ENCODE measurements around the gene ERFL. TPM values are rescaled to one million over a fixed set of nuclear protein-coding genes. Genes with fewer than 3 reads are reported as not detected.

The ERFL gene
- total and polyA plus RNA-seq, 2 of the 8 experiments (the other 6 are each of a cell fraction or from before 2014, with no cell fraction given): 0.12 TPM; not detected in 1

Small RNAs within 50 kb of the gene (microRNA-seq; reads per million reads assigned to microRNA genes)
- gene MIR6797 (ENCODE audit: borderline microRNAs expressed in 2 of 2, borderline number of aligned reads in 2 of 2, borderline replicate concordance in 1 of 2): 0.23 to 0.61 reads per million in 2 experiments

Small RNAs within 50 kb of the gene (small RNA-seq; reads per million reads assigned to genes)
- gene MIR6797 (ENCODE audit: insufficient read depth): 1.9 reads per million, percentile 12 among the genes with 10 or more reads in this experiment

Other genes starting within 250 kb of the ERFL start
- gene CEACAM7, start 240.2 kb downstream of the ERFL start, total RNA-seq (2021; fragmentation: NEBNext Ultra II Directional; extraction: Animal tissue kit (Norgen Biotek cat#: 25700)): not detected in 2 replicates
- gene CEACAM7, start 240.2 kb downstream of the ERFL start, polyA plus RNA-seq (2011; rRNA removed): not detected in 2 replicates
- not detected in 2 replicates for gene CEACAM5, start 219.8 kb downstream of the ERFL start, total RNA-seq (2021; fragmentation: NEBNext Ultra II Directional; extraction: Animal tissue kit (Norgen Biotek cat#: 25700))
- gene CEACAM5, start 219.8 kb downstream of the ERFL start, polyA plus RNA-seq (2011; rRNA removed): not detected in 2 replicates
- not detected in 2 replicates for gene CEACAM6, start 172.9 kb downstream of the ERFL start, total RNA-seq (2021; fragmentation: NEBNext Ultra II Directional; extraction: Animal tissue kit (Norgen Biotek cat#: 25700))
- not detected in 2 replicates for gene CEACAM6, start 172.9 kb downstream of the ERFL start, polyA plus RNA-seq (2011; rRNA removed)
- not detected in 2 replicates for gene CEACAM3, start 131.9 kb downstream of the ERFL start, total RNA-seq (2021; fragmentation: NEBNext Ultra II Directional; extraction: Animal tissue kit (Norgen Biotek cat#: 25700))
- gene CEACAM3, start 131.9 kb downstream of the ERFL start, polyA plus RNA-seq (2011; rRNA removed): not detected in 2 replicates
- gene LYPD4, start 83.8 kb downstream of the ERFL start, total RNA-seq (2021; fragmentation: NEBNext Ultra II Directional; extraction: Animal tissue kit (Norgen Biotek cat#: 25700)): not detected in 2 replicates
- 0.06 TPM in 1 of 2 replicates, not detected in the other for gene LYPD4, start 83.8 kb downstream of the ERFL start, polyA plus RNA-seq (2011; rRNA removed)
- not detected in 2 replicates for gene DMRTC2, start 83.4 kb downstream of the ERFL start, total RNA-seq (2021; fragmentation: NEBNext Ultra II Directional; extraction: Animal tissue kit (Norgen Biotek cat#: 25700))
- not detected in 2 replicates for gene DMRTC2, start 83.4 kb downstream of the ERFL start, polyA plus RNA-seq (2011; rRNA removed)
- gene RPS19, start 68.2 kb downstream of the ERFL start, total RNA-seq (2021; fragmentation: NEBNext Ultra II Directional; extraction: Animal tissue kit (Norgen Biotek cat#: 25700)): 2,817 and 2,831 TPM in 2 replicates
- gene RPS19, start 68.2 kb downstream of the ERFL start, polyA plus RNA-seq (2011; rRNA removed): 5,751 and 9,112 TPM in 2 replicates
- 0.54 TPM in 1 of 2 replicates, not detected in the other for gene CD79A, start 51.2 kb downstream of the ERFL start, total RNA-seq (2021; fragmentation: NEBNext Ultra II Directional; extraction: Animal tissue kit (Norgen Biotek cat#: 25700))
- 0.77 and 0.83 TPM in 2 replicates for gene CD79A, start 51.2 kb downstream of the ERFL start, polyA plus RNA-seq (2011; rRNA removed)
- 49.0 and 54.6 TPM in 2 replicates for gene ARHGEF1, start 45.3 kb downstream of the ERFL start, total RNA-seq (2021; fragmentation: NEBNext Ultra II Directional; extraction: Animal tissue kit (Norgen Biotek cat#: 25700))
- 23.0 and 41.1 TPM in 2 replicates for gene ARHGEF1, start 45.3 kb downstream of the ERFL start, polyA plus RNA-seq (2011; rRNA removed)
- 123 and 124 TPM in 2 replicates for gene RABAC1, start 30.9 kb upstream of the ERFL start, total RNA-seq (2021; fragmentation: NEBNext Ultra II Directional; extraction: Animal tissue kit (Norgen Biotek cat#: 25700))
- 439 and 585 TPM in 2 replicates for gene RABAC1, start 30.9 kb upstream of the ERFL start, polyA plus RNA-seq (2011; rRNA removed)
- 35.8 and 41.2 TPM in 2 replicates for gene ATP1A3, start 65.8 kb upstream of the ERFL start, total RNA-seq (2021; fragmentation: NEBNext Ultra II Directional; extraction: Animal tissue kit (Norgen Biotek cat#: 25700))
- 11.1 and 19.2 TPM in 2 replicates for gene ATP1A3, start 65.8 kb upstream of the ERFL start, polyA plus RNA-seq (2011; rRNA removed)
- gene GRIK5, start 141.8 kb upstream of the ERFL start, total RNA-seq (2021; fragmentation: NEBNext Ultra II Directional; extraction: Animal tissue kit (Norgen Biotek cat#: 25700)): 42.9 and 45.1 TPM in 2 replicates
- 17.8 and 25.3 TPM in 2 replicates for gene GRIK5, start 141.8 kb upstream of the ERFL start, polyA plus RNA-seq (2011; rRNA removed)
- gene ZNF574, start 147.7 kb upstream of the ERFL start, total RNA-seq (2021; fragmentation: NEBNext Ultra II Directional; extraction: Animal tissue kit (Norgen Biotek cat#: 25700)): 27.0 and 28.6 TPM in 2 replicates
- gene ZNF574, start 147.7 kb upstream of the ERFL start, polyA plus RNA-seq (2011; rRNA removed): 38.8 and 53.8 TPM in 2 replicates
- gene POU2F2, start 204.0 kb upstream of the ERFL start, total RNA-seq (2021; fragmentation: NEBNext Ultra II Directional; extraction: Animal tissue kit (Norgen Biotek cat#: 25700)): 6.1 and 7.2 TPM in 2 replicates
- 5.0 and 7.3 TPM in 2 replicates for gene POU2F2, start 204.0 kb upstream of the ERFL start, polyA plus RNA-seq (2011; rRNA removed)

Data from H1 (cell line).